Stimulated activated CD4-positive, alpha-beta T cell treated with anti-CD3 and anti-CD28 coated beads, Interleukin-12 subunit alpha, Interleukin-12 subunit beta, amount 100 ng/mL, for 4 hours (primary cell): ENCODE measurements around the gene MC1R.
"Not testable (repeated sequence)": the region's sequence is repeated elsewhere in the genome, so short reads cannot be mapped to it uniquely, and the experiment has no call there.

ENCODE experiments used
- DNase-seq: peaks from one replicate; pipeline ENCODE4 v3.0.0-alpha.2; 2020

MC1R gene

DNA sequence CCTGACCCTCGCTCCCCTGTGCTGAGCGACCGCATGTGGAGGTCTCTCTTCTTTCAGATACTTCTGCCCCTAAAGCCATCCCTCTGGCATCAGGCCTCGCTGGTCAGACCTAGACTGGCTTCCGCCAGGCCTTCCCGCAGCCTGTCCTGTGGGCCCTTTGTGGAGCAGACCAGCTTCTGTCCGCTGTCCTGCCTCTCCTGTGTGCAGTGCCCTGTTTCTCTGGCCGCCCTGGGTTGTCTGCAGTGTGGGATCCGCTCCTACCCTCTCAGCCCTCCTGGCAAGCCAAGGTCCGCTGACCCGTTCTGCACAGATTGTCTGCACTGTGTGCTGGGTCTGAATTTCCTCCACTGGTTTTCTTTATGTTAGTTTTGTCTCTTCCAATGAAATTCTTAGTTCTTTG lies 21.5 kb upstream of the MC1R start:
- DNase-seq, result no peak

DNA sequence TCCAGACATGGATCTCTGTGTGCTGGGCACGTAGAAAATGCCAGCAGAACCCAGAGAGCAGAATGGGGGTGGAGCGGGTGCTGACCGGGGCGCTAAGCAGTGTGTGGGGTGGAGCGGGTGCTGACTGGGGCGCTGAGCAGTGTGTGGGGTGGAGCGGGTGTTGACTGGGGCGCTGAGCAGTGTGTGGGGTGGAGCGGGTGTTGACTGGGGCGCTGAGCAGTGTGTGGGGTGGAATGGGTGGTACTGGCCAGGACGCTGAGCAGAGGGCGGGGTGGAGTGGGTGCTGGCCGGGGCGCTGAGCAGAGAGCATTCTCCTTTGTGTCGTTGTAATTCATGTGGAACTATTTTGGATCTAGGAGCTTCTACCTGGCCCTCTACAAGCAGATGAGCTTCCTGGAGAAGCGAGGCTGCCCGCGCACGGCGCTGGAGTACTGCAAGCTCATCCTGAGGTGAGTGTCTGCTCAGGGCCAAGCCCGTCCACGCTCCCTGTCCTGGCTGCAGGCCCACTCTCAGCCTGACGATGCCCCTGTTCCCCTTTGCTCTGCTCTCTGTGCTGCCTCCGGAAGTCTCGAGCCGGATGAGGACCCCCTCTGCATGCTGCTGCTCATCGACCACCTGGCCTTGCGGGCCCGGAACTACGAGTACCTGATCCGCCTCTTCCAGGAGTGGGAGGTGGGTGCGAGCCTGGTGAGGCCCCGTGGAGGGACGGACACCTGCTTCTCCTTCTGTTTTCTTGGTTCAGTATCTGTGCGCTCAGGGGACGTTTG lies 20.3 kb upstream of the MC1R start:
- no peak for DNase-seq

DNA sequence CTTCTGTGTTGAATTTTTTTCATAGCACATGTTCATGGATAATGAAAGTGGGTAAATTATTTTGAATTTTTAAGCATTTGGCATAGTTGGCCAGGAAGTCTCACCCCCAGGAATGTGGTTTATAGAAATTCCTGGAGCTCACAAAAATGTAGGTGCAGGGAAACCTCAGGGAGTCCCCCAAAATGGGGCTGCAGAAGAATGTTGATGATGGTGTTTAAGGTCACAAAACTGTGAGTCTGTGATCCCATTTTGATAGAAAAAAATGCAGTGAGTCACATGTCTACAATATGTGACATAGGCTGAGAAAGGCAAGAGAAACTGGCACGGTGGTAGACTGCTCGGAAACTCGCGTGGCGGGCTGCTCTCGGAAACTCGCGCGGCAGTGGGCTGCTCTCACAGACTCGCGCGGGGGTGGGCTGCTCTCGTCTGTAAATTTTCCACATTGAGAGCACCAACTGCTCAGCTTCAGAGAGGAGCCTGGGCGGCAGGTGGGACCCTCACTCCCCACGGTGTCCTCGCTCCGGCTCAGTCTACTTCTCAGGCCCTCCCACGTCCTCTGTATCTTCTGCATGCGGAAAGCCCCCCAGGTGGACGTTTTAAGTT lies 18.7 kb upstream of the MC1R start:
- no peak for DNase-seq

DNA sequence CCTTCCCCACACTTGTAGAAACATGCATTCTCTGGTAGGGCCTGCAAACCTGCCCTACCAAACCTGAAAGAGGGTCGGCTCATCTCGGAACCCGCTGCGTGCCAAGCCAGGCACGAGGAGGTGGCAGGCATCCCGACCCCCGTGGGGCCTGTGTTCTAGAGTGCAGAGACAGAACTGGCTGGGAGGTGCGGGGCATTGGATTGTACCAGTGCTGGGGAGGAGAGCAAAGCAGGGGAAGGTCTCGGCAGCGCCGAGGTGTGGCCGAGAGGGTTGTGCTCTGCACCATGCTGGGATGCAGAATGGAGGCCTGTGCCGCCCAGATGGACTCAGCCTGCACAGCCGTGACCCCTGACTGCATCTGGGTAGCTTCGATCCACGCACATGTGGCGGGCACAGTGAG lies 17.8 kb upstream of the MC1R start:
- no peak for DNase-seq

DNA sequence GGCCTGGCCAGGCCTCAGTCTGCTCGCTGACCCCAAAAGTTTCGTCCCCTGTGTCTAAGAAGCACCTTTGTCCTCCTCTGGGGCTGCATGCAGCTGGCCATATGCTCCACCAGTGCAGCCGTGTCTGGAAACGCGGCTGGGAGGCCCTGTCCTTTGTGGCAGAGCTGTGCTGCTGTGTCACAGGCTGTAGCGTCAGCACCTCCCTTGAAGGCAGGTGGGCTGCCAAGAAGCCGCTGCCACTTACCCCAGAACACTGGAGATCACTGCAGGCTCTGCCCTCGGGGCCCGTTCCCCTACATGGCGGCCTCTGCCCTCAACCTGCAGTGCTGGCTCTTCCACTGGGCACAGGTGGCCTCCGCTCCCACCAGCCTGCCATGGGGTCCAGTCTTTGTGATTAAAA lies 15.7 kb upstream of the MC1R start:
- no peak for DNase-seq

DNA sequence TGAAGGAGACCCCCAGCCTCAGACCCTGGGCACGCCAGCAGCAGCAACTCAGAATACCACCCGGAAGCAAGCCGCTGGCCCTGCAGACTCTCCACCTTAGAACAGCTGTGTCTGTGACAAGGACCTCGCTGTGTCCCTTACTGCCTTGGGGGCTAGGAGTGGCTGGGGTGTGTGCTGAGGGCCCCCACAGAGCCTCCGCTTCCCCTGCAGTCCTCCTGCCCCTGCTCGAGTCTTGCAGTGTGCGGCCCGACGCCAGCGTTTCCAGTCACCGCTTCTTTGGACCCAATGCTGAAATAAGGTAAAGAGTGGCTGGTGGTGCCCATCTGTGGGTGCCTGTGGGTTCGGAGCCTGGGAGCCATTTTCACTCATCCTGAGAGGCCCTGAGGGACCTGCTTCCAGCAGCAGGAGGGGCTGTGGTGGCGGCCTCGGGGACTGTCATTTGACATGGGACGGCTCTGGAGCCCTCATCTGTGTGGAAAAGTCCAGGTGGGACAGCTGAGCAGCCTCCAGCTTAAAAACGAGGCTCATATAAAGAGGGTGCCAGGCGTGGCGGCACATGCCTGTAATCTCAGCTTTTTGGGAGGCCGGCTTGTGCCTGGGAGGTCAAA lies 14.7 kb upstream of the MC1R start:
- DNase-seq, result no peak

DNA sequence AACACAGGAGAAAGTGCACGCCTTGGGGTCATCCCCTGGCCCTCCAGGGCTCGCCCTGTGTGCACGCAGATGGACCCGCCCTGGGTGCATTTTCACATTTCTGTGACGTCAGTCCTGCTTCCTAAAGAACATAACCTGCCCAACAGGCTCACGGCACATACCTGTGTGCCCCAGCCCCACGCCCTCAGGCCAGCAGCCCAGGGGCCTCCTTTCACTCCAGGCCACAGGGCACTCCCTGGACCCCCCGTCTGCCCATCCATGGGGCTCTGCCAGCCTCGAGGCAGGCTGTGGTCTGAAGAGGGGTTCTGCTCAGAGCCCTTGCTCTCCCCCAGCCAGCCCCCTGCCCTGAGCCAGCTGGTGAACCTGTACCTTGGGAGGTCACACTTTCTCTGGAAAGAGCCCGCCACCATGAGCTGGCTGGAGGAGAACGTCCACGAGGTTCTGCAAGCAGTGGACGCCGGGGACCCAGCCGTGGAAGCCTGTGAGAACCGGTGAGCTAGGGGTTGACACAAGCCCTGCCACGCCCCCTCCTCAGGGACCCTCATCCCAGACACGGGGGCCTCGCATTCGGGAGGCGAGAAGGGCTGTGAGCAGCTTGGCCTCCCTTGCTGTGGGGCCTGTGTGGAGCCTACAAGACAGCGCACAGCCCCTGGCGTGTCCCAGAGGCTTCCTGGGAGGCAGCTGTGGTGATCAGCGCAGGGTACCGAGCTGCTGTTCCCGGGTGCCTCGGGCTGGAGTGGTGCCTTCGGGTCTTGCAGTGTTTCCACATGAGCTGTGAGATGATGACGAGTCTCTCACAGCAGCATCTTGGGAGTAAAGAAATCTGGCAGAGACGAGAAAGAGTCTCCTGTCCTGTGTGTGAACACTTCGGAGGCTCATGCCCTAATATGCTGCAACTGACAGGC lies 13.8 kb upstream of the MC1R start:
- no peak for DNase-seq

DNA sequence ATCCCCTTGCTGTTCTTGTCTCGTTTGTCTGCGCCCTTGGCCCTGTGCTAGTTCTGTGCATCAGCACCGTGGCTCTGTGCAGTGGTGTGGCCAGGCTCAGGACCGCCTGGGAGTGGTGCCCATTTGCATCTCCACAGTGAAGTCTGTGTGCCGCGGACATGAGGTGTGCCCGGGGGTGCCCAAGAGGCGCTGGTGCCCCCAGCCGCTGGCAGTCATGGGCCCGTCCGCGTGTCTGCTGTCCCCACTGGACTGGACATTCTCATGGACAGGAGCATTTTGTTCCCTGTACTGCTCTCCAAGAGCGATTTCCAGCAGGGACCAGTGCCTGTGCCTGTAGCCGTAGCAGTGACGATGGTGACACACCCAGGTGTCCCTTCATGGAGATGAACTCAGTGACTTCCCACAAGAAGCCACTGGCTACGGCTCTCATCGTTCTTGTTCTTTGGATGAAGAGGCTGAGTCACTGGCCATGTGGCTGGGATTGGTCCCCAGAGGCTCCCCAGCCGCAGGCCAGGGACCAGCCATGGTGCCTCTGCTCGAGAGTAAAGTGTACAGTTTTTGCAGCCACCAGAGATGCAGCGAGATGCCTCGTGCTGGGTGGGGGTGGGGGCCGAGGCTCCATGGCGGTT lies 13.0 kb upstream of the MC1R start:
- no peak for DNase-seq

DNA sequence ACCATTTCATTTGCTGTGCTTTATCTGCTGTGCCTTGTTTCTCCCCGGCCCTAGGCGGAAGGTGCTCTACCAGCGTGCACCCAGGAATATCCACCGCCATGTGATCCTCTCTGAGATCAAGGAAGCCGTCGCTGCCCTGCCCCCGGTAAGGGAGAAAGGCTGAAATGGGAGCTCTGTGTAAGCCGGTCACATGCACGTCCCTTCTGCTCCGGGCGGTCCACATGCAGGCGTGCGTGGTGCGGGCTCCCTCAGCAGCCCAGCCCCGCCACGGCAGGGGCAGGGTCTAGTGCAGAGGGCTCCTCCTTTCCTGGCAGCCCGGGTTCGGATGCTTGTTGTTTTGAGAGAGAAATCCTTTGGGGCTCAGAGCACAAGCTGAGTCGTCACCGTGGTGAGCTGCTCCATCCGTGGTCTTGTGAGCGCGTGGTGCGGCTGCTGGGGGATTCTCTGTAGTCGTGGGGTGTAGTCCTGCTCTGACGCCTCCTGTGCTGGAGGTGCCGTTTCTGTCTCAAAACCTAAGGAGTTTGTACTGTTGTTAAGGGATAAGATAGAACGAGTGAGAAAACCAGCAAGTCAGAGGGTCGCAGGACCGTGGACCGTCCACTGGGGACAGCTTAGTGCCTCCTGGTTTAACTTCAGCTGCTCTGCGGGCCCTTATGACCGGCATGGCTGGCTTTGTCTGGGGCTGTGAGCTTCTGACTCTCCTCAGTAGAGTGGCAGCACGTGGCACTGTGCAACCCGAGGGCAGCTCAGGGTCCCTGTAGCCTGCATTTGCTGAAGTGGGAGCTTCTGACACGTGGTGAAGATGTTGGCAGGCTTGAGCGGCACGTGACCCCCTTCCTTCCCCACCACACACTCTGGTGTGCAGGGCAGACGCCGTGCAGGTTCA lies 12.3 kb upstream of the MC1R start:
- DNase-seq, result no peak

DNA sequence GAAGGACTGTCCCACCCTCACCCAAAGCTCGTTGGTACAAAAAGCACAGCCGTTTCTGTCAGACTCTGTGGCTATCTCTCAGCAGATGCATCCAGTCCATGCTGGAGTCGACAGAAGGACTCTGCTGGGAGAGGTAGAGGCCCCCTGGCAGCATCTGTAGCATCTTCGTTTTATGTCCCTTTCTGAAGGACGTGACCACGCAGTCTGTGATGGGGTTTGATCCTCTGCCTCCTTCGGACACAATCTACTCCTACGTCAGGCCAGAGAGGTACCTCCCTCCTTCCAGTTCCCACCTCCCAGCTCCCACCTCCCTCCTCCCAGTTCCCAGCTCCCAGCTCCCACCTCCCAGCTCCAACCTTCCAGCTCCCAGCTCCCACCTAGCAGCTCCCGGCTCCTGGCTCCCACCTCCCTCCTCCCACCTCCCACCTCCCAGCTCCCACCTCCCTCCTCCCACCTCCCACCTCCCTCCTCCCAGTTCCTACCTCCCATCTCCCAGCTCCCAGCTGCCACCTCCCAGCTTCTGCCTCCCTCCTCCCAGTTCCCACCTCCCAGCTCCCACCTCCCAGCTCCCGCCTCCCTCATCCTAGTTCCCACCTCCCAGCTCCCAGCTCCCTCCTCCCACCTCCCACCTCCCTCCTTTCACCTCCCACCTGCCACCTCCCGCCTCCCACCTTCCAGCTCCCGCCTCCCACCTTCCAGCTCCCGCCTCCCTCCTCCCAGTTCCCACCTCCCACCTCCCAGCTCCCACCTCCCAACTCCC lies 11.4 kb upstream of the MC1R start:
- DNase-seq, result no peak

DNA sequence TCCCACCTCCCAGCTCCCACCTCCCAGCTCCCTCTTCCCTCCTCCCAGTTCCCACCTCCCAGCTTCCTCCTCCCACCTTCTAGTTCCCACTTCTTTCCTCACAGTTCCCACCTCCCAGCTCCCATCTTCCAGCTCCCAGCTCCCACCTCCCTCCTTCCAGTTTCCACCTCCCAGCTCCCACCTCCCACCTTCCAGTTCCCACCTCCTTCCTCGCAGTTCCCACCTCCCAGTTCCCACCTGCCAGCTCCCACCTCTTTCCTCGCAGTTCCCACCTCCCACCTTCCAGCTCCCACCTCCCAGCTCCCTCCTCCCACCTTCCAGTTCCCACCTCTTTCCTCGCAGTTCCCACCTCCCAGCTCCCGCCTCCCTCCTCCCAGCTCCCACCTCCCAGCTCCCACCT lies 10.4 kb upstream of the MC1R start:
- no peak for DNase-seq

DNA sequence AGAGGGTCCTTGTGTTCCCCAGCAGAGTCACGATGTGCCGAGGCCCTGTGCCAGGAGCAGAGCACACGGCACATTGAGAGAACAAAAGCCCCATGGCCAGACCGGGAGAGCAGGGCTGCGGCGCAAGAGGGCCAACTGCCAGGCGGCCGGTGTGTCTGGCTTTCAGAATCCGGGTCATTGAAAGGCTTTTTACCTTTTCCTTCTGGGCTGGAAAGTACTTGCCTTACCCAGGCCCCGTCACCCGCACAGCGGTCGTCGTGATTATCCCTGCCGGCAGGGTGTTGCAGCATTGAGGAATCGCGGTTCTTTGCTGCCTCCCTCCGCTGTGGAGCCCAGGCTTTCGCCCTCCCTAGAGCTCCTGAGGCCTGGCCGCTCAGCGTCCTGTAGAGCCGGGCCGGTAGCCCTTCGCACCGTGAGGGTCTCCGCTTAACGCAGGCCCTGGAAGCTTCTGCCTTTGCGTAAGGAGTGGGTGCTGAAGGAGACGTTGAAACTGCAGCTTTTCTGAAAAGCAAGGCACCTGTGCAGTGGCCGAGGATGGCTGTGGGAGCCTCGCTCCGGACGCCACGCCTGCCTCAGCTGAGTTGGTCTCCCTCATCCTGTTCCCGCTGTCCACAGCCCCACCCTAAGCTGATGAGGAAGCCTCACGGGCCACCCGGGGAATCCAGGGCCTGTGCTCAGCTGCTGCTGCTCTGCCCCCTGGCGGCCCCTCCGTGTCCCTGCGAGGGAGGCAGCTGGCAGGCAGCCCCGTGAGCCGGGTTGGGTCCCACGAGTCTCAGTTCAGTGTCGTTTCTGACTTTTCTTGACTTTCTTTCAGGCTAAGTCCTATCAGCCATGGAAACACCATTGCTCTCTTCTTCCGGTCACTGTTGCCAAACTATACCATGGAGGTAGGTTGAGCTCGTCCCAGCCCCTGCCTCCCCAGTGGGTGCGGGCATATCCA lies 8.6 kb upstream of the MC1R start:
- DNase-seq, result peak; percentile 64

DNA sequence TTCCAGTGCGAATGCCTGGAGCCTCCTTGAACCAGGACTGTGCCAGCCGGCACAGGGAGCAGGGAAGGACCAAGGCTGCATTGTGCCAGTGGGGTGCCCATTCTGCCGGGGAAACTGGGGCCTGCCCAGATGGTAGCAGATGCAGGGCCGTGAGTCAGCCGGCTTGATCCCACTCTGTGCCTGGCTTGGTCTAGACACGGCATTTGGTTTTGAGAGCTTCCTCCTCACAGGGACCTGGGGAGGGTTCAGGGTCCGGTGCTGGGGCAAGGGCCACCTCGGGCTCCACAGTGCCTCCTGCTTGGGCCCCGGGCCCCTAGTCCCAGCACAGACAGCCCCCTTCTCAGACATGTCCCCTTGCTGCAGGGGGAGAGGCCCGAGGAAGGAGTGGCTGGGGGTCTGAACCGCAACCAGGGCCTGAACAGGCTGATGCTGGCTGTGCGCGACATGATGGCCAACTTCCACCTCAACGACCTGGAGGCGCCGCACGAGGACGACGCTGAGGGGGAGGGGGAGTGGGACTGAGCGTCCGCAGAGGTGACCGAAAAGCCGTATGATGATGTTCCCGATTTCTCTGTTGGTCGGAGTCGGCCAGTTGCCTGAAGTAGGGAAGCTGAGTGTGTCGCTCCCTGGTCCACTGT lies 7.8 kb upstream of the MC1R start:
- DNase-seq, result no peak

DNA sequence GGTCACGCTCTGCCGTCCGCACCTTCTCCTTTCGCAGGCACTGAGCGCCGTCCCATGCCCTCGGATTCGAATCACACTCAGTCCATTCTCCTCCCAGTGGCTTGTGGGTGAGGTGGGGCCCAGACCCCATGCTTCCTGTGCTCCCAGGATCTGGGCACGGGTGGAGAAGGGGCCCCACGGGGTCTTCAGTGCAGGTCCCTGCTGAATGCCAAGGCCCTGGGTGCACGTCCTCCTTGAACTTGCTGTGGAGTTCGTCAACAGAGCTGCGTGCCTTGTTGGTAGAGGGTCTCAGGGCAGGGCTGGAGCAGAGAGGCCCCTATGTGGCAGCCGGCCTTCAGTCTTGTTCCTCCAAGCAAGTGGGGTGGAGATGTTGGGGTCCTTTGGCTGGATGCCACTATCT lies 7.3 kb upstream of the MC1R start:
- no peak for DNase-seq

DNA sequence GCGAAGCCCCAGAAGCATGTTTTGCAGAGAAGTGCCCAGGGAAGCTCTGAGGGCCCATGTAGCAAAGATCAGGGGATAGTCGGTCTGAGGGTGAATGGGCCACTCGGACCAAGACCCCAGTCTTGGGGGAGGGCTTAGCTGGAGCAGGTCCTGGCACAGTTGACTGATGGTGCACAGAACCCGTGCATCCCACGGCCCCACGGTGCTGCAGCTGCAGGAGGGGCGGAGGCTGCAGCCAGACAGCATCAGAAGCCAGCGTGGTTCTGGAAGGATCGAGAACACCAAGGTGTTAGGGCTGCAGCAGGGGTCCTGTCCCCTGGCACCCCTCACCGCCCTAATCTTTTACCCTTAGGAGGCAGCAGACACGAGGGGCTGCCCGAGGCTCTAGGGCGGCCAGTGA lies 6.5 kb upstream of the MC1R start:
- no peak for DNase-seq

DNA sequence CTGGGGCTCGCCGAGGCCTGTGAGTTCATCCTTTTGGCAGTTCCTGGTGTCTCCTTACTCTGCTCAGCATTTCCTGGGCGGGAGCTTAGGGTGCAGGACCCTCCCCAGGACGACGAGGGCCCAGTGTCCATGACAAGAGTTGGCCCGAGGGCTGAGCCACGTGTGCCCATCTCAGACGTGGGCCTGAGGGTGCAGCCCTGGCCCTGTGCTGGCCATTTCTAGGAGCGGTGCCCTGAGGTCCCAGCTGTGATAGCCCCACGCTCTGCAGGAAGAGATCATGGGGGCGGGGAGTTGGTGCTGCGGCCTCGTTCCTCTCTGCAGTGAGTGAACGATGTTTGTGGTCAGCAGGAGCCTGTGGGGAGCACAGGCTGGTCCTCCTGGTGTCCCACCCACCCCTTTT lies 6.0 kb upstream of the MC1R start:
- no peak for DNase-seq

DNA sequence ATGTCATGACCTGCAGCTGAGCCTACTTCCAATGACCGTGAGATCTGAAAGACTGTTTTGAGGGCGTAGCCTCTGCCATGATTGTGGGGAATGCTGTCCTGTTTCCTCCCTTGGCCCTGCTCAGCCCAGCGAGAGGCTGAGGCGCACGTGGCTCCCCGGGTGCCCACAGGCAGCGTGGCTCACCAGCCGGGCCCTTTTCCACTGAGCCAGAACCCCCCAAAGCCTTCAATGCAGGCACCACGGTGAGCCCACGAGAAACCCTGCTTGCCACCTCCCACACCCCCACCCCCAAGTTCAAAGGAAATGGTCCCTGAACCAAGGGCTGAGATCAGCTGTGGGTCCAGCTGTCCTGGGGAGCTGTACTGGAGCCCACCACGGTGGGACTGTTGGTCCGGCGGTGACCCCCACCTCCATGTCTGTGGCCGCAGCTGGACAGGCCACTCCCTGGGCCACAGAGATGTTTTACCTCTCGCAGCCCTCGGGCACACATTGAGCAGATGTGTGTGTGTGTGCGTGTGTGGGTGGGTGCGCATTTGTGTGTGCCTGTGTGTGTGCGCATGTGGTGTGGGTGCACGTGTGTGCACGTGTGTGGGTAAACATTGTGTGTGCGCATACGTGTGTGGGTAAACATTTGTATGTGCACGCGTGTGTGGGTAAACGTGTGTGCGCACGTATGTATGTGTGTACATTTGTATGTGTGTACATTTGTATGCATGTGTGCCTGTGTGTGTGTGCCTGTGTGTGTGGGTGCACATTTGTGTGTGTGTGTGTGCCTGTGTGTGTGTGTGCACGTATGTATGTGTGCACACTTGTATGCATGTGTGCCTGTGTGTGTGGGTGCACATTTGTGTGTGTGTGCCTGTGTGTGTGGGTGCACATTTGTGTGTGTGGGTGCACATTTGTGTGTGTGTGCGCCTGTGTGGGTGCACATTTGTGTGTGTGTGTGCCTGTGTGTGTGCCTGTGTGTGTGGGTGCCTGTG lies 5.0 kb upstream of the MC1R start:
- no peak for DNase-seq

DNA sequence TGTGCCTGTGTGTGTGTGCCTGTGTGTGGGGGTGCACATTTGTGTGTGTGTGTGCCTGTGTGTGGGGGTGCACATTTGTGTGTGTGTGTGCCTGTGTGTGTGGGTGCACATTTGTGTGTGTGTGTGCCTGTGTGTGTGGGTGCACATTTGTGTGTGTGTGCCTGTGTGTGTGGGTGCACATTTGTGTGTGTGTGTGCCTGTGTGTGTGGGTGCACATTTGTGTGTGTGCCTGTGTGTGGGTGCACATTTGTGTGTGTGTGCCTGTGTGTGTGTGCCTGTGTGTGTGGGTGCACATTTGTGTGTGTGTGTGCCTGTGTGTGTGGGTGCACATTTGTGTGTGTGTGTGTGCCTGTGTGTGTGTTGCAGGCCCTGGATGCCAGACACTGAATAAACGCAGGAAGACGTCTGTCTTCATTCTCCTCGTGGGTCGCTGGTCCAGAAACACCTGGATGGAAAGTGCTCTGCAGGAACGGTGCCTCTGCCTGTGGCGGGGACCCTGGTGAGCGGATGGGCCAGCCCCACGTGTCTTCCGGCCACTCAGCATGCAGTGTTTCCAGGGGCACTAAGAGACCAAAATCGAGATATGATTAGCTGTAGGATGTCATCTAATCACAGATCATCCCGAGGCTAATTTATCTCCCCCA lies 3.9 kb upstream of the MC1R start:
- not testable (repeated sequence) for DNase-seq
